PFSK-1 (cell line): ENCODE results near the gene ARHGEF37.

ENCODE experiments used
- FOXP2 ChIP-seq: optimal IDR thresholded peaks from 2 replicates; pipeline ENCODE3; 2011; ENCODE audit warnings: borderline replicate concordance, control low read depth, inconsistent platforms; ENCODE audit not compliant: insufficient read depth; ENCODE audit errors: extremely low read length, extremely low read depth
- POLR2AphosphoS5 ChIP-seq: IDR thresholded peaks from 2 replicates; pipeline ENCODE4 v1.6.1; 2012; ENCODE audit warnings: low read depth, mild to moderate bottlenecking, control low read depth, low read length, moderate library complexity
- SIN3A ChIP-seq: IDR thresholded peaks from 2 replicates; pipeline ENCODE4 v1.6.1; 2012; ENCODE audit warnings: mild to moderate bottlenecking, low read length, moderate library complexity, borderline replicate concordance; ENCODE audit not compliant: insufficient read depth
- TAF1 ChIP-seq: IDR thresholded peaks from 2 replicates; pipeline ENCODE4 v1.6.1; 2012; ENCODE audit warnings: low read length, control low read depth, borderline replicate concordance; ENCODE audit not compliant: insufficient read depth
- TF ChIP-seq, protein P1 (sequence below), 2 experiments: IDR thresholded peaks; 2 replicates each; pipeline versions ENCODE4 v1.6.1 to v1.8.0; 2011 to 2012; ENCODE audit warnings: low read depth in 2 of 2, low read length in 2 of 2, control low read depth in 1 of 2, inconsistent platforms in 1 of 2, mild to moderate bottlenecking in 1 of 2, moderate library complexity in 1 of 2; ENCODE audit not compliant: insufficient read depth in 1 of 2

ARHGEF37 gene

GRCh38 chr5:149609640-149610219, 28.4 kb downstream of the ARHGEF37 start:
- no peak for TF ChIP-seq SIN3A
- TF ChIP-seq POLR2AphosphoS5: no peak
- no peak for TF ChIP-seq TAF1
- no peak for TF ChIP-seq FOXP2
- TF ChIP-seq, protein P1, sequence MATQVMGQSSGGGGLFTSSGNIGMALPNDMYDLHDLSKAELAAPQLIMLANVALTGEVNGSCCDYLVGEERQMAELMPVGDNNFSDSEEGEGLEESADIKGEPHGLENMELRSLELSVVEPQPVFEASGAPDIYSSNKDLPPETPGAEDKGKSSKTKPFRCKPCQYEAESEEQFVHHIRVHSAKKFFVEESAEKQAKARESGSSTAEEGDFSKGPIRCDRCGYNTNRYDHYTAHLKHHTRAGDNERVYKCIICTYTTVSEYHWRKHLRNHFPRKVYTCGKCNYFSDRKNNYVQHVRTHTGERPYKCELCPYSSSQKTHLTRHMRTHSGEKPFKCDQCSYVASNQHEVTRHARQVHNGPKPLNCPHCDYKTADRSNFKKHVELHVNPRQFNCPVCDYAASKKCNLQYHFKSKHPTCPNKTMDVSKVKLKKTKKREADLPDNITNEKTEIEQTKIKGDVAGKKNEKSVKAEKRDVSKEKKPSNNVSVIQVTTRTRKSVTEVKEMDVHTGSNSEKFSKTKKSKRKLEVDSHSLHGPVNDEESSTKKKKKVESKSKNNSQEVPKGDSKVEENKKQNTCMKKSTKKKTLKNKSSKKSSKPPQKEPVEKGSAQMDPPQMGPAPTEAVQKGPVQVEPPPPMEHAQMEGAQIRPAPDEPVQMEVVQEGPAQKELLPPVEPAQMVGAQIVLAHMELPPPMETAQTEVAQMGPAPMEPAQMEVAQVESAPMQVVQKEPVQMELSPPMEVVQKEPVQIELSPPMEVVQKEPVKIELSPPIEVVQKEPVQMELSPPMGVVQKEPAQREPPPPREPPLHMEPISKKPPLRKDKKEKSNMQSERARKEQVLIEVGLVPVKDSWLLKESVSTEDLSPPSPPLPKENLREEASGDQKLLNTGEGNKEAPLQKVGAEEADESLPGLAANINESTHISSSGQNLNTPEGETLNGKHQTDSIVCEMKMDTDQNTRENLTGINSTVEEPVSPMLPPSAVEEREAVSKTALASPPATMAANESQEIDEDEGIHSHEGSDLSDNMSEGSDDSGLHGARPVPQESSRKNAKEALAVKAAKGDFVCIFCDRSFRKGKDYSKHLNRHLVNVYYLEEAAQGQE (IDR thresholded peaks at IDR 0.05; ENCODE audit: insufficient read depth in 1 of 2, low read depth in 2 of 2, low read length in 2 of 2): no peak

DNA sequence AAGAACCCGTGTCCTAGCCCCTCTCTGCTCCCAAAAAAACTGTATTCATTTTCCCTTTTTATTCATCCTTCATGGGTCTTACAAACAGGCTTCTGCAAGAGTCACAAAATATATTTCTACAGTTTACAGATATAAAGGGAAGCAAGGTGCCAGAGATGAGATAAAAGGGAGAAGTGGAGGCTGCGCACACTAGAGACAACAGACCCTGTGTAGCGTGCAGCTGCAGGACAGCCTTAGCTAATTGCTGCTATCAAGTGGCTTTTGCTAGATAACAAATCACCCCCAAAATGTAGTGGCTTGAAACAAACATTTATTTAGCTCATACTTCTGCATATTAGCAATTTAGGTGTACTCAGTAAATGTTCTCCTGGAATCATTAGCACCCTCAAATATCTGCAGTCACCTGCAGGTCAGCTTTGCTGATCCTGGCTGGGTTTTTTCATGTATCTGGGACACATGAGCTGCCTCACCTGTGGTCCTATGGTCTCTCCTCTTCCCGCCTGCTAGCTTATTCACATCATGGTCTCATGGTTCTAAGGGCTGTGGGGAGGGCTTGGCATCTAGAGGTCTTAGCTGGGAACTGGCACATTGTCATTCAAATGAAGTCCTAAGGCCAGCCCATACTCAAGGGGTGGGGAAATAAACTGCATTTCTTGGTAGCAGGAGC, 29.4 kb downstream of the ARHGEF37 start:
- no peak for TF ChIP-seq FOXP2
- TF ChIP-seq TAF1: no peak
- TF ChIP-seq, protein P1 (IDR thresholded peaks at IDR 0.05; ENCODE audit: insufficient read depth in 1 of 2, low read depth in 2 of 2, low read length in 2 of 2): no peak
- no peak for TF ChIP-seq POLR2AphosphoS5
- TF ChIP-seq SIN3A: no peak

GRCh38 chr5:149611326-149611725, 30.0 kb downstream of the ARHGEF37 start:
- TF ChIP-seq, protein P1 (IDR thresholded peaks at IDR 0.05; ENCODE audit: insufficient read depth in 1 of 2, low read depth in 2 of 2, low read length in 2 of 2): no peak
- TF ChIP-seq POLR2AphosphoS5 (no peak), FOXP2 (peak; percentile 53)

GRCh38 chr5:149614034-149614907, 33.0 kb downstream of the ARHGEF37 start:
- no peak for TF ChIP-seq FOXP2
- no peak for TF ChIP-seq TAF1
- TF ChIP-seq, protein P1 (IDR thresholded peaks at IDR 0.05; ENCODE audit: insufficient read depth in 1 of 2, low read depth in 2 of 2, low read length in 2 of 2): no peak
- no peak for TF ChIP-seq SIN3A
- no peak for TF ChIP-seq POLR2AphosphoS5
